ENCODE measurements around the gene GPATCH1. TPM values are rescaled to one million over a fixed set of nuclear protein-coding genes. Genes with fewer than 3 reads are reported as not detected.
A peak's percentile ranks its signal among the peaks of the same experiment; 100 is the strongest.

The GPATCH1 gene
- total RNA-seq, 6 experiments from 2014 or later = 5.9 to 7.8 (median 7.0) TPM

DNA sequence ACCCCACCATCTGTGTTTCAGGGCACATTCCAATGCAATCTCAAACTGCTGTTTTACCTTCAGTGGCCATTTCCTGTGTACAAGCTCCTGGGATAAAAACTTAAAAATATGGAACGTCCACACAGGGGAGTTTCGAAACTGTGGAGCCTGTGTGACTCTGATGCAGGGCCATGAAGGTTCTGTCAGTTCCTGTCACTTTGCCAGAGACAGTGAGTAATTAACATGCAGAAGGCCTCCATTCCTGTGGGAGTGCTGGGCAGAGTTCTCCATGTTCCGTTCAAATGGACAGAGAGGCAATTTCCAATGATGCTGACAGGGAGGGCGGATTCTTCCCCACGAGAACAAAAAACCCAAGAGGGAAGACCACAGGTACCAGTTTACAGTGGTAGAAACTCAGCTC, 75.4 kb downstream of the GPATCH1 start:
- Mint-ChIP-seq H3K36me3 (ENCODE audit: low read depth) (no peaks in the 10 kb centered on the region), H3K27ac (no peak overlapping the region), H3K4me3 (no peak overlapping the region), H3K27me3 (ENCODE audit: insufficient read depth) (peaks cover 5% of the 10 kb centered on the region), H3K4me1 (ENCODE audit: low read depth) (peaks cover 7% of the 10 kb centered on the region), H3K9me3 (no peaks in the 10 kb centered on the region)
- TF ChIP-seq, protein P1, sequence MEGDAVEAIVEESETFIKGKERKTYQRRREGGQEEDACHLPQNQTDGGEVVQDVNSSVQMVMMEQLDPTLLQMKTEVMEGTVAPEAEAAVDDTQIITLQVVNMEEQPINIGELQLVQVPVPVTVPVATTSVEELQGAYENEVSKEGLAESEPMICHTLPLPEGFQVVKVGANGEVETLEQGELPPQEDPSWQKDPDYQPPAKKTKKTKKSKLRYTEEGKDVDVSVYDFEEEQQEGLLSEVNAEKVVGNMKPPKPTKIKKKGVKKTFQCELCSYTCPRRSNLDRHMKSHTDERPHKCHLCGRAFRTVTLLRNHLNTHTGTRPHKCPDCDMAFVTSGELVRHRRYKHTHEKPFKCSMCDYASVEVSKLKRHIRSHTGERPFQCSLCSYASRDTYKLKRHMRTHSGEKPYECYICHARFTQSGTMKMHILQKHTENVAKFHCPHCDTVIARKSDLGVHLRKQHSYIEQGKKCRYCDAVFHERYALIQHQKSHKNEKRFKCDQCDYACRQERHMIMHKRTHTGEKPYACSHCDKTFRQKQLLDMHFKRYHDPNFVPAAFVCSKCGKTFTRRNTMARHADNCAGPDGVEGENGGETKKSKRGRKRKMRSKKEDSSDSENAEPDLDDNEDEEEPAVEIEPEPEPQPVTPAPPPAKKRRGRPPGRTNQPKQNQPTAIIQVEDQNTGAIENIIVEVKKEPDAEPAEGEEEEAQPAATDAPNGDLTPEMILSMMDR (IDR thresholded peaks at IDR 0.05) = no peak
- DNase-seq = peak; percentile 50

DNA sequence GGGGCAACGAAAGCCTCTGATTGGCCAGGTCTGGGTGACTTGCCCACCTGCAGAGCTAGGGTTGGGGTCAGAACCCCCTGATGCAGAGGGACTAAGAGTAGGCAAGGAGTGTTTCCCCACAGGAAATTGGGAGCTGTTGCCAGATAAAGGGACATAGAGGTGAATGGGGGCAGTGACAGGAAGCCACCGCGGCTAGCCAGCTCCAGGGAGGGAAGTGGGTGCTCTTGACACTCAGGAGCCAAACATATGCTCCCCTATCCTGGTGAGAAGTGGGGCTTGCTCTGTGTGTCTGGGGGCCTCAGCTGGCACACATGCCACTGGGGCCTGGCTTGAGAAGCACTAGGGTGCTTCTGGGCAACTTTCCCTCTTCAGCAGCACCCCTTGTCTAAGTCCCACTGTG, 76.9 kb downstream of the GPATCH1 start:
- TF ChIP-seq, protein P1 (IDR thresholded peaks at IDR 0.05) = no peak

DNA sequence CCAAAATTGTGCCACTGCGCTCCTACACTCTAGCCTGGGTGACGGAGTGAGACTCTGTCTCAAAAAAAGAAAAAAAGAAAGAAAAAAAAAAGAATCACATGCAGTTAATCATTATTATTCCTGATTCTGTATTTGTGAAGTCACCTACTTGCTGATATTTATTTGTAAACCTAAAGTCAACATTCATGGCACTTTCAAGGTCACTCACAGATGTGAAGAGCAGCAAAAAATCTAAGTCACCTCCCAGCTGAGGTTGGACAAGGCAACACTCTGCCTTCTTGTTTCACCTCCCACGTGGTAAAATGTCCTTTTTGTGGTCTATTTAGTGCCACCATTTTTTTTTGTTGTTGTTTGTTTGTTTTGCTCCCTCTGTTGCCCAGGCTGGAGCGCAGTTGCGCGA, 77.4 kb downstream of the GPATCH1 start:
- no peak overlapping the region for H3K4me3 Mint-ChIP-seq
- no peaks in the 10 kb centered on the region for H3K9me3 Mint-ChIP-seq
- H3K27ac Mint-ChIP-seq = no peak overlapping the region
- no peaks in the 10 kb centered on the region for H3K36me3 Mint-ChIP-seq (ENCODE audit: low read depth)
- peaks cover 1% of the 10 kb centered on the region for H3K27me3 Mint-ChIP-seq (ENCODE audit: insufficient read depth)
- no peak for DNase-seq
- peaks cover 7% of the 10 kb centered on the region for H3K4me1 Mint-ChIP-seq (ENCODE audit: low read depth)
- TF ChIP-seq, protein P1 (IDR thresholded peaks at IDR 0.05) = no peak

More for the DNA sequence above, 76.9 kb downstream of the GPATCH1 start:
- no peaks in the 10 kb centered on the region for H3K36me3 Mint-ChIP-seq (ENCODE audit: low read depth)
- DNase-seq = no peak
- no peak overlapping the region for H3K4me3 Mint-ChIP-seq
- H3K27me3 Mint-ChIP-seq (ENCODE audit: insufficient read depth) = peaks cover 1% of the 10 kb centered on the region
- peaks cover 7% of the 10 kb centered on the region for H3K4me1 Mint-ChIP-seq (ENCODE audit: low read depth)
- no peaks in the 10 kb centered on the region for H3K9me3 Mint-ChIP-seq
- no peak overlapping the region for H3K27ac Mint-ChIP-seq

DNA sequence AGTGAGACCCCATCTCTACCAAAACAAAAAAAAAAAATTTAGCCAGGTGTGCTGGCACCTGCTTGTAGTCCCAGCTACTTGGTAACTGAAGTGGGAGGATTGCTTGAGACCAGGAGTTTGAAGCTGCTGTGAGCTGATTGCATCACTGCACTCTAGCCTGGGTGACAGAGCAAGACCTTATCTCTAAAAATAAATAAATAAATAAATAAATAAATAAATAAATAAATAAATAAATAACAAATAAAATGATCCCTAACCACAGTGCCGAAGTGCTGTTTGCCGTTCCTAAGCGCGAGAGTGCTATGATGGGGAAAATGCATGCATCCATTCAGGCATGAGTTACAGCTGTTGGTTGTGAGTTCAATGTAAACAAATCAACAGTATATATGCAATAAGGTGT, 78.2 kb downstream of the GPATCH1 start:
- no peak for DNase-seq
- Mint-ChIP-seq H3K36me3 (ENCODE audit: low read depth) (no peaks in the 10 kb centered on the region), H3K27me3 (ENCODE audit: insufficient read depth) (peaks cover 1% of the 10 kb centered on the region), H3K4me3 (no peak overlapping the region), H3K4me1 (ENCODE audit: low read depth) (peaks cover 7% of the 10 kb centered on the region), H3K27ac (no peak overlapping the region), H3K9me3 (no peaks in the 10 kb centered on the region)
- TF ChIP-seq, protein P1 (IDR thresholded peaks at IDR 0.05) = no peak

DNA sequence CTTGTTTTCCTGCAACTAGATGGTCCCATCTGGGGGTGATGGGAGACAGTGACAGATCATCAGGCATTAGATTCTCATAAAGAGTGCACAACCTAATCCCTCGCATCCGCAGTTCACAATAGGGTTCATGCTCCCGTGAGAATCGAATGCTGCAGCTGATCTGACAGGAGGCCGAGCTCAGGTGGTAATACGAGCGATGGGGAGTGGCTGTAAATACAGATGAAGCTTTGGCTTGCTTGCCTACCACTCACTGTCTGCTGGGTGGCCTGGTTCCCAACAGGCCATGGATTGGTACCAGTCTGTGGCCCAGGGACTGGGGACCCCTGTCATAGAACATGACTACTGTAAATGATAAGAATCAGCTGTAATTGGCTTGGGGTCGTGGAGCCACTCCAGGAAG, 78.9 kb downstream of the GPATCH1 start:
- Mint-ChIP-seq H3K4me3 (no peak overlapping the region), H3K27ac (no peak overlapping the region), H3K4me1 (ENCODE audit: low read depth) (peaks cover 7% of the 10 kb centered on the region), H3K27me3 (ENCODE audit: insufficient read depth) (peaks cover 1% of the 10 kb centered on the region), H3K9me3 (no peaks in the 10 kb centered on the region), H3K36me3 (ENCODE audit: low read depth) (no peaks in the 10 kb centered on the region)
- TF ChIP-seq, protein P1 (IDR thresholded peaks at IDR 0.05) = no peak
- DNase-seq = no peak

DNA sequence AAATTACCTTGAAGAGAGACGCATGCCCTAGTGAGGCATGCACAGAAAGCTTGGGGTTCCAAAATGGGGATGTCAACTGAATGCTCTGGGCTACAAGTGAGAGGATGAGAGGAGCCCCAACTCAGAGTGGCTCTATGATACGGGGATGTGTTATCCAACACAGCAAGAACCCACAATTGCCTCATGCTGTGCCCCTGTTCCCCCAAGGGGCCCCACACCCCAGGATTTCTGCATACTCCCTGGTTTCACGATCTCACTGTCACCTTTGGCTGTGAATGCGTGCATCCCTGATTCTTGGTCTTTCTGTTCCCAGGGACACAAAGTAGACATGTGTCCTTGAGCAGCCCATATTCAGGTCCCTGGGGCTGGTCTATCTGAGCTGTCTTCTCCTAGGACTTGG, 80.2 kb downstream of the GPATCH1 start:
- TF ChIP-seq, protein P1 (IDR thresholded peaks at IDR 0.05) = no peak
- H3K9me3 Mint-ChIP-seq = no peaks in the 10 kb centered on the region
- no peak for DNase-seq
- H3K4me3 Mint-ChIP-seq = no peak overlapping the region
- no peaks in the 10 kb centered on the region for H3K36me3 Mint-ChIP-seq (ENCODE audit: low read depth)
- H3K27me3 Mint-ChIP-seq (ENCODE audit: insufficient read depth) = peaks cover 3% of the 10 kb centered on the region
- H3K27ac Mint-ChIP-seq = no peak overlapping the region
- H3K4me1 Mint-ChIP-seq (ENCODE audit: low read depth) = peaks cover 5% of the 10 kb centered on the region
